ENCODE results near the gene PPP1R1B.

The PPP1R1B gene

DNA sequence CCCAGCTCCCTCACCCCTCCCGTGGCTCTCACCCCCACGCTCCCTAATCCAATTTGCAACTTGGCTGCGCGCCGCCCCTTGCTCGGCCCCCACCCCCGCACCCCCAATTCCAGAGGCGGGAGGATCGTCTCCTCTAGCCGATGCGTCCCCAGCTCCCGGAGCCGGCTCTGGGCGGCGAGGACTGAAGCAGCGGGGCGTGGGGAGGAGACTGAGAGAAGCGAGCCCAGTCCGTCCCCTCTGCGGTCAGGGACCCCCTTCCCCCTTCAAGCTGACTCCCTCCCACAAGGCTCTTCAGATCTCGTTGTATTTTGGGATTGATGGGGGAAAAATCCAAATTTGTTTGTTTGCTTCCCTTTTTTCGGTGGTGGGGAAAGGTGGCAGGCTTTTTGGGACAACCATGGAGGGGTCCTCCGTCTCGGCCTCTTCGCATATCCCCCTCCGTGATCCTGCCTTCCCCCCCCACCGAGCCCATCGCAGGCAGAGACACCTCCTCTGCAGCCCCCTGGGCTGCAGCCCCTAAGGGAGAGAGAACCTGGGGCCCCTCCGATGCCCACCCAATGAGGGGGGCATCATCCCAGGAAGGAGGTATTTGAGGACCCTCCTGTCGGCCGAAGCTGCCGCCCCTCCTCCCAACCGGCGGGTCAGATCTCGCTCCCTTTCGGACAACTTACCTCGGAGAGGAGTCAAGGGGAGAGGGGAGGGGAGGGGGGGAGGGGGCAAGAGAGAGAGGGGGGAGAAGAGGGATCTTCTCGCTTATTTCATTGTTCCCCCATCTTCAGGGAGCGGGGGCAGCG is 19.5 kb upstream of the PPP1R1B start:
- Histone ChIP-seq H3K4me1 (ENCODE audit: control insufficient read depth, insufficient read depth, low read length, poor library complexity, severe bottlenecking) (peaks cover 37% of the 10 kb centered on the region), H3K27me3 (replicated peaks; ENCODE audit: control insufficient read depth, insufficient read depth, low read length, poor library complexity, severe bottlenecking) (peaks cover 54% of the 10 kb centered on the region), H3K9me3 (ENCODE audit: control insufficient read depth, low read length) (no peaks in the 10 kb centered on the region)

GRCh38 chr17:39607851-39608130 is 19.0 kb upstream of the PPP1R1B start, which contains the start of gene NEUROD2:
Gene NEUROD2, minus strand, starts transcription at chr17:39607920. Its CDS starts 1,321 bp downstream, at chr17:39606599.
- H3K36me3 ChIP-seq (ENCODE audit: control insufficient read depth, insufficient read depth, low read length): no peaks in the 10 kb centered on the region
- H3K4me1 ChIP-seq (ENCODE audit: control insufficient read depth, insufficient read depth, low read length, poor library complexity, severe bottlenecking): peaks cover 37% of the 10 kb centered on the region
- H3K4me3 ChIP-seq (ENCODE audit: insufficient read depth, low read depth, low read length, poor library complexity, severe bottlenecking): no peak within 1 kb of the TSS
- peaks cover 49% of the 10 kb centered on the region for H3K27me3 ChIP-seq (replicated peaks; ENCODE audit: control insufficient read depth, insufficient read depth, low read length, poor library complexity, severe bottlenecking)
- H3K9me3 ChIP-seq (ENCODE audit: control insufficient read depth, low read length): no peaks in the 10 kb centered on the region
- DNase-seq: no peak
- H3K27ac ChIP-seq (ENCODE audit: insufficient read depth, low read length, poor library complexity, severe bottlenecking): no peak within 1 kb of the TSS

More for the DNA sequence above, 19.5 kb upstream of the PPP1R1B start:
- DNase-seq: no peak
- no peak overlapping the region for H3K4me3 ChIP-seq (ENCODE audit: insufficient read depth, low read depth, low read length, poor library complexity, severe bottlenecking)
- no peak overlapping the region for H3K27ac ChIP-seq (ENCODE audit: insufficient read depth, low read length, poor library complexity, severe bottlenecking)
- H3K36me3 ChIP-seq (ENCODE audit: control insufficient read depth, insufficient read depth, low read length): no peaks in the 10 kb centered on the region

DNA sequence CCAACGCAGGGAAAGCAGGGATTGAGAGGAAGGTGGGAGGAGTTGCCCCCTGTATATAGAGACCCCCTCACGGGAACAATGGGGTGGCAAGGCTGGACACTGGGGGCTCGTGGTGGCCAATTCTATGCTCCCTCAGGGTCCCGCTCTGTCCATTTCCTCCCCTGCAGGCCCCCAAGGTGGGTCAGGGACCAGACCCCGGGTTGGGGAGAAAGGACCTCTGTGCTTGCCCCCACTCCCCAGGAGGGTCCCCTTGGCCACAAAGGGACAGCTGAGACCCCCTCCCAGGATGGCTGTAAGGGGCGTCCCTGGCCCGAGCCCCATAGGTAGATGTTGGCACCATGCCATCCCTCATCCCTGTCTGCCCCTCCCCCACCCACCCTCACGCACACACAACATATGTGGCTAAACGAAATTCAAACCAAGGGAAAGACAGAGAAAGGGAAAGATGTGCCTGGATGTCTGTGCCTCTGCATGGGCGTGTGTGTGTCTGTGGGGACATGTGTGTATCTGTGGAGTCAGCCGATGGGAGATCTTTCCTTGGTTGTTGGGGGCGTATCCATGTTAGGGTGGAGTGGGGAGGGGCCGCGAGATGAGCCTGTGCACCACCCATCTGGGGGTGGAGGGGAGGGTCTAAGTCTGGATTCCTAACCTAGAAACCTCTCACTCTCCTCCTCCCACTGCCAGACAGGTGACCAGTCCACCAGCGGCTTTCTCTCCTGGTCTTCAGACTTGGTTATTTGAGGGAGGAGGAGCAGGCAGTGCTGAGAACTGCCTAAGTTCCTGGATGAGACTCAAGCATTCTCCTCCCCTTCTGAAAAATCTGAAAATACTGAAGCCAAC is 18.4 kb upstream of the PPP1R1B start:
- Histone ChIP-seq H3K36me3 (ENCODE audit: control insufficient read depth, insufficient read depth, low read length) (no peaks in the 10 kb centered on the region), H3K4me1 (ENCODE audit: control insufficient read depth, insufficient read depth, low read length, poor library complexity, severe bottlenecking) (peaks cover 37% of the 10 kb centered on the region), H3K9me3 (ENCODE audit: control insufficient read depth, low read length) (no peaks in the 10 kb centered on the region), H3K27ac (ENCODE audit: insufficient read depth, low read length, poor library complexity, severe bottlenecking) (no peak overlapping the region), H3K27me3 (replicated peaks; ENCODE audit: control insufficient read depth, insufficient read depth, low read length, poor library complexity, severe bottlenecking) (peaks cover 48% of the 10 kb centered on the region), H3K4me3 (ENCODE audit: insufficient read depth, low read depth, low read length, poor library complexity, severe bottlenecking) (no peak overlapping the region)
- no peak for DNase-seq

GRCh38 chr17:39609416-39610025 is 17.2 kb upstream of the PPP1R1B start:
- peaks cover 40% of the 10 kb centered on the region for H3K27me3 ChIP-seq (replicated peaks; ENCODE audit: control insufficient read depth, insufficient read depth, low read length, poor library complexity, severe bottlenecking)
- H3K27ac ChIP-seq (ENCODE audit: insufficient read depth, low read length, poor library complexity, severe bottlenecking): no peak overlapping the region
- no peak overlapping the region for H3K4me3 ChIP-seq (ENCODE audit: insufficient read depth, low read depth, low read length, poor library complexity, severe bottlenecking)
- no peaks in the 10 kb centered on the region for H3K36me3 ChIP-seq (ENCODE audit: control insufficient read depth, insufficient read depth, low read length)
- peaks cover 29% of the 10 kb centered on the region for H3K4me1 ChIP-seq (ENCODE audit: control insufficient read depth, insufficient read depth, low read length, poor library complexity, severe bottlenecking)
- H3K9me3 ChIP-seq (ENCODE audit: control insufficient read depth, low read length): no peaks in the 10 kb centered on the region
- DNase-seq: no peak

- H3K36me3 ChIP-seq (ENCODE audit: control insufficient read depth, insufficient read depth, low read length): no peaks in the 10 kb centered on the region
- peaks cover 9% of the 10 kb centered on the region for H3K4me1 ChIP-seq (ENCODE audit: control insufficient read depth, insufficient read depth, low read length, poor library complexity, severe bottlenecking)
- H3K27me3 ChIP-seq (replicated peaks; ENCODE audit: control insufficient read depth, insufficient read depth, low read length, poor library complexity, severe bottlenecking): peaks cover 21% of the 10 kb centered on the region
- H3K4me3 ChIP-seq (ENCODE audit: insufficient read depth, low read depth, low read length, poor library complexity, severe bottlenecking): no peak overlapping the region
- H3K9me3 ChIP-seq (ENCODE audit: control insufficient read depth, low read length): no peaks in the 10 kb centered on the region
- H3K27ac ChIP-seq (ENCODE audit: insufficient read depth, low read length, poor library complexity, severe bottlenecking): no peak overlapping the region
- no peak for DNase-seq
These were observed 15.2 kb upstream of the PPP1R1B start for GRCh38 chr17:39611401-39612112.

DNA sequence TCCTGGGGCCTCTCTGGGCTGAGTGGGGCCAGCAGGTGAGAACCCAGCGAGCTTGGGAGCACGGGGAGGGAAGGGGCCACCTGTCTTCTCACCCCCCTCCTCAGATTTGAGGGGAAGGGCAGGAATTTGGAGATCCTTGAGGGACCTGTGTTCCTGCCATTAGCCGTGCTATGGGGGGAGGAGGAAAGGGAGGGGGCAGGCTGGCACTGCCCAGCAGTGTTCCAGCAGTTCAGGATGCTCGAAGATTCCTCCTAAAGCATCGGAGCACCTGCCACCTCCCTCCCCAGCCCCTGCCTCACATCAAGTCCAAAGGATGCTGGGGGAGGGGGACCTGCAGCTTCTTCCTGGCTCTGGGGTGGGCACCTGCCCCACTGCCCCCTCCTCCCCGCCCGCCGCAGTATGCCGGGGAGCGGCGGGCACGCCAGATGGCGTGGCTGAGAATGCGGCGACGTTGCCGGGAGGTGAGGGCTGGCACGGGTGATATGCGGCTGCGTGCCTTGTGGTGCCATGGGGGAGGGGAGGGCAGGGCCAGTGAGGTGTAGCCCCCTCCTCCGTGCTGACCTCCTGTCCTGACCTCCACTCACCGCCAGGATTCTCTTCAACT is 14.4 kb upstream of the PPP1R1B start:
- no peaks in the 10 kb centered on the region for H3K9me3 ChIP-seq (ENCODE audit: control insufficient read depth, low read length)
- peaks cover 13% of the 10 kb centered on the region for H3K27me3 ChIP-seq (replicated peaks; ENCODE audit: control insufficient read depth, insufficient read depth, low read length, poor library complexity, severe bottlenecking)

DNA sequence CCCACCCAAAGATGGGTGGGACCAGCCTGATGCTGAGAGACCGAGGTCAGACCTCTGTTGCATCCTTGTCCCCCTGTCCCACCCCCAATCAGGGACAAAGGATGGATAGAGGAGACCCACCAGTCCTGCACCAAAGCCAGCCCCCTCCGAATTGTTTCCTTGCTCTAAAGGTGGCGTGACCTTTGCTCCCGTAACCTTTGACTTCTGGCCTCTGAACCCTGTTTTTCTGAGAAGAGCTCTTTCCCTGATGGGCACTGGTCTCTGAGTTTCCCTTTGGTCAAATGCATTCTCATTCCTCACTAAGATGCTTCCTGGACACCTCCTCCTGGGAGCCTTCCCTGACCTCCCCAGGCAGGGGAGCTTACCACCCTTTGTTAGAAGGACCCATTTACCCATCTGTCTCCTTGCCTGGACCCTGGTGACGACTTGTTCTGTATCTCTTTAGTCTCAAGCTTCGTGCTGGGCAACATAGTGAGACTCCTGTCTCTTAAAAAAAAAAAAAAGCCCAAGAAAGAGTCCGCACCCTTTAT is 13.8 kb upstream of the PPP1R1B start:
- peaks cover 3% of the 10 kb centered on the region for H3K4me1 ChIP-seq (ENCODE audit: control insufficient read depth, insufficient read depth, low read length, poor library complexity, severe bottlenecking)
- DNase-seq: no peak
- H3K9me3 ChIP-seq (ENCODE audit: control insufficient read depth, low read length): no peaks in the 10 kb centered on the region
- H3K27me3 ChIP-seq (replicated peaks; ENCODE audit: control insufficient read depth, insufficient read depth, low read length, poor library complexity, severe bottlenecking): peaks cover 7% of the 10 kb centered on the region
- no peak overlapping the region for H3K4me3 ChIP-seq (ENCODE audit: insufficient read depth, low read depth, low read length, poor library complexity, severe bottlenecking)
- no peak overlapping the region for H3K27ac ChIP-seq (ENCODE audit: insufficient read depth, low read length, poor library complexity, severe bottlenecking)
- H3K36me3 ChIP-seq (ENCODE audit: control insufficient read depth, insufficient read depth, low read length): no peaks in the 10 kb centered on the region

More for the DNA sequence above, 14.4 kb upstream of the PPP1R1B start:
- DNase-seq: no peak
- Histone ChIP-seq H3K4me1 (ENCODE audit: control insufficient read depth, insufficient read depth, low read length, poor library complexity, severe bottlenecking) (peaks cover 2% of the 10 kb centered on the region), H3K36me3 (ENCODE audit: control insufficient read depth, insufficient read depth, low read length) (no peaks in the 10 kb centered on the region), H3K27ac (ENCODE audit: insufficient read depth, low read length, poor library complexity, severe bottlenecking) (no peak overlapping the region), H3K4me3 (ENCODE audit: insufficient read depth, low read depth, low read length, poor library complexity, severe bottlenecking) (no peak overlapping the region)

DNA sequence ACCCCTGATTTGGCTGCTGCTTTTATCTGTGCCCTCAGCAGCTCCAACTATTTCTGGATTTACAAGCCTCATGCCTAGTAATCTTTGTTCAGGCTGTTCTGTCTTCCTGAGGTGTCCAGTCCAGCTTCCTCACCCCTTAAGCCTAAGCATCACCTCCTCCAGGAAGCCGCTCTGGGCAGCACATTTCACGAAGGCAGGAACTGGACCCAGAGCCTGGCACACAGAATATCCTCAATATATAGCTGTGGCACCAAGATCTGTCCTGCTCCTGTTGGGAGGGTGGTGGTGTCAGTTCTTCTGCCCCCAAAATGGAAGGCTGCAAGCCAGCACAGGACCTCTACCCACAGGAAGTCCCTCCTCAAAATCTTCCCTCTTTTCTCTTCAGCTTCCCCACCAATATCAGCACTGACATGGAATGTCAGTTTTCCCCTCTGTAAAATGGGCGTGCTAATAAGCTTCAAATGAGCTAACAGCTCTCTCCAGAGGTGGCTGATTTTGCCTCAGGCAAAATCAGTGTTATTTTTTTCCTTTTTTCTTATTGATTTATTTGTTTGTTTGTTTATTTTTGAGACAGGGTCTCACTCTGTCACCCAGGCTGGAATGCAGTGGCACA is 12.1 kb upstream of the PPP1R1B start:
- H3K4me3 ChIP-seq (ENCODE audit: insufficient read depth, low read depth, low read length, poor library complexity, severe bottlenecking): no peak overlapping the region
- no peaks in the 10 kb centered on the region for H3K36me3 ChIP-seq (ENCODE audit: control insufficient read depth, insufficient read depth, low read length)
- H3K27ac ChIP-seq (ENCODE audit: insufficient read depth, low read length, poor library complexity, severe bottlenecking): no peak overlapping the region
- no peaks in the 10 kb centered on the region for H3K27me3 ChIP-seq (replicated peaks; ENCODE audit: control insufficient read depth, insufficient read depth, low read length, poor library complexity, severe bottlenecking)
- no peak for DNase-seq
- no peaks in the 10 kb centered on the region for H3K9me3 ChIP-seq (ENCODE audit: control insufficient read depth, low read length)
- peaks cover 9% of the 10 kb centered on the region for H3K4me1 ChIP-seq (ENCODE audit: control insufficient read depth, insufficient read depth, low read length, poor library complexity, severe bottlenecking)

DNA sequence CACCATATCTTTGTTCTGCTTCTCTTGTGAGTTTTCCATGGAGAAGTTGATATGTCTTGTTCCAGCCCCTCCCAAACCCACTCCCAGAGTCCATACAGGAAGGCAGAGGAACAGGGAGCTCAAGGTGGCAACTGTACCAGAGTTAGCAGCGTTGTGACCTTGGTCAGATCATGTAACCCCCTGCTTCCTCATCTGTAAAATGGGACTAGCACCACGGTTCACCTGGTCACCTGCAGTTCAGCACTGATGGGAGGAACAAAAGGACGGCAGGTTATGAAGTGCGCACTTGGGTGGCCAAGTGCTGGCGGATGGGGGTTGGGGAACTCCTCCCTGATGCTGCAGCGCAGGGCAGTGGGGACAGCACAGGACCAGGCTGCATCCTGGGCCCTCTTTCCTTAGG is 11.3 kb upstream of the PPP1R1B start:
- Histone ChIP-seq H3K4me1 (ENCODE audit: control insufficient read depth, insufficient read depth, low read length, poor library complexity, severe bottlenecking) (peaks cover 9% of the 10 kb centered on the region), H3K27me3 (replicated peaks; ENCODE audit: control insufficient read depth, insufficient read depth, low read length, poor library complexity, severe bottlenecking) (no peaks in the 10 kb centered on the region), H3K36me3 (ENCODE audit: control insufficient read depth, insufficient read depth, low read length) (no peaks in the 10 kb centered on the region), H3K9me3 (ENCODE audit: control insufficient read depth, low read length) (no peaks in the 10 kb centered on the region), H3K4me3 (ENCODE audit: insufficient read depth, low read depth, low read length, poor library complexity, severe bottlenecking) (no peak overlapping the region), H3K27ac (ENCODE audit: insufficient read depth, low read length, poor library complexity, severe bottlenecking) (no peak overlapping the region)
- no peak for DNase-seq
